ENCODE measurements around the gene DET1. TPM values are rescaled to one million over a fixed set of nuclear protein-coding genes. Genes with fewer than 3 reads are reported as not detected.

Gene DET1
- total RNA-seq, 4 donors from 2014 or later, result 1.8 to 11.1 (median 9.3) TPM

DNA sequence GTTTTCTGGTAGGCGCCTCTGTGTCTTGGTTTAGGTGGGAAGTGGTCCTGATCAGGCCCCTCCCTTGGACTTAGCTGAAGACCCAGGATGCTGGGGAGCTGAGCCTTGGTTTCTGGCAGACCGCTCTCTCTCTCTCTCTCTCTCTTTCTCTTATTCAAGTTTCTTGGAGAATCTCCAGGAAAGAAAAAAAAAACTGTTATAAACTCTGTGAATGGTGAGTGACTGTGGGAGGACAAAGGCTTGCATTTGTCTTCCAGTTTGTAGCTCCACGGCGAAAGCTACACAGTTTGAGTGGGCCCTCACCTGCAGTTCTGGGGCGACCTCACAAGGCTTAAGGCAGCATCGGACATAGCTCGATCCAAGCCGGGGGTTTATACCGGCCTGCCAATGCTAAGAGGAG, 7.5 kb downstream of the DET1 start:
- intact Hi-C loops (cut with DNase I; ENCODE audit: low total_unique reads) (no loop called here), in situ Hi-C loops (cut with MboI; ENCODE audit: low pct_ligation_motif_present in 1 of 4, low pct_unique_long_range_greater_than_20kb in 1 of 4, low sequenced_read_pairs in 3 of 4) (no loop called here)
- no peak overlapping the region for H3K27ac ChIP-seq
- peaks cover 0 to 20% (median 8%) of the 10 kb centered on the region in 4 donors for H3K4me1 ChIP-seq
- H3K4me3 ChIP-seq, result no peak overlapping the region
- DNase-seq, result no peak
- no peaks in the 10 kb centered on the region for H3K27me3 ChIP-seq
- H3K9me3 ChIP-seq, result no peaks in the 10 kb centered on the region
- no peak for TF ChIP-seq POLR2AphosphoS5 (IDR thresholded peaks at IDR 0.05)
- TF ChIP-seq CTCF (IDR thresholded peaks at IDR 0.05), result no peak
- no peak for TF ChIP-seq EP300 (IDR thresholded peaks at IDR 0.05; ENCODE audit: low read depth)
- TF ChIP-seq POLR2A (IDR thresholded peaks at IDR 0.05), result no peak
- 74 to 87% methylated on average over 8 to 9 of the region's 9 CpGs for WGBS, 2 donors (ENCODE audit: low coverage in 1 of 2)
- H3K36me3 ChIP-seq, result no peaks in the 10 kb centered on the region

DNA sequence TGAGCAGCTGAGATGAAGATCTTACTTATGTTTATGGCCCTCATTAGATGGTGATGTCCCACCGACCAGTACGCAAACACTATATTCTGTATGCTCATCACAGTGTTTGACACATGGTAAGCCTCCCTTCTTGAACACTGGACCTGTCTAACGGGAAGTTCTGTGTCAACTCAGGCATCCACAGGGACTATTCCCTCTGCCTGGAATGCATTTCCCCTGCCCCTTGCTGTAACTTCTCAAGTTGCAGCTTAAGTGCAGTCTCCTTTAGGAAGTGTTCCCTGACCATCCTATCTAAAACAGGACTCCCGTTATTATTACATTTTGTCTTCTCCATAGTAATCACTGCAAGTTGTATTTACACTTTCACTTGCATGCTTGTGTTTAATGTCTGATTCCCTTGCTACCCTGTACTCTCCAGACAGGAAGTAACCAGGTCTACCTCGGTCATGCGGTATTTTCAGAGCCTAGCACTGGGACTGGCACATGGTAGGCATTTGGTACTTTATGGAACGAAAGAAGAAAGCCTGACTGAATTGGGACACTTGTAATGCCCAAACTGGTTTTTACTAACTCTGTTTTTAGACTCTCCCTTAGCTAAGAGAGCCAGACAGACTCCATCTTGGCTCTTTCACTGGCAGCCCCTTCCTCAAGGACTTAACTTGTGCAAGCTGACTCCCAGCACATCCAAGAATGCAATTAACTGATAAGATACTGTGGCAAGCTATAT, 8.7 kb downstream of the DET1 start:
- in situ Hi-C loops (cut with MboI; ENCODE audit: low pct_ligation_motif_present in 1 of 4, low pct_unique_long_range_greater_than_20kb in 1 of 4, low sequenced_read_pairs in 3 of 4) (no loop called here), intact Hi-C loops (cut with DNase I; ENCODE audit: low total_unique reads) (no loop called here)
- Histone ChIP-seq H3K27ac (no peak overlapping the region), H3K4me3 (no peak overlapping the region), H3K36me3 (no peaks in the 10 kb centered on the region), H3K27me3 (no peaks in the 10 kb centered on the region), H3K9me3 (no peaks in the 10 kb centered on the region), H3K4me1 (peaks cover 0 to 8% (median 5%) of the 10 kb centered on the region in 4 donors)
- 88 to 90% methylated on average over 4 to 7 of the region's 7 CpGs for WGBS, 2 donors (ENCODE audit: low coverage in 1 of 2)
- TF ChIP-seq CTCF (IDR thresholded peaks at IDR 0.05), result no peak
- no peak for TF ChIP-seq POLR2A (IDR thresholded peaks at IDR 0.05)
- no peak for TF ChIP-seq EP300 (IDR thresholded peaks at IDR 0.05; ENCODE audit: low read depth)
- no peak for DNase-seq

- no peak for DNase-seq
- WGBS, 2 donors (ENCODE audit: low coverage in 1 of 2), result 85 to 97% methylated on average over 3 of the region's 3 CpGs
- intact Hi-C loops (cut with DNase I; ENCODE audit: low total_unique reads) (no loop called here), in situ Hi-C loops (cut with MboI; ENCODE audit: low pct_ligation_motif_present in 1 of 4, low pct_unique_long_range_greater_than_20kb in 1 of 4, low sequenced_read_pairs in 3 of 4) (no loop called here)
- Histone ChIP-seq H3K4me3 (no peak overlapping the region), H3K4me1 (peaks cover 0 to 6% (median 2%) of the 10 kb centered on the region in 4 donors), H3K9me3 (no peaks in the 10 kb centered on the region), H3K36me3 (peaks cover 0 to 7% (median 3%) of the 10 kb centered on the region in 4 donors), H3K27me3 (no peaks in the 10 kb centered on the region), H3K27ac (no peak overlapping the region)
- TF ChIP-seq POLR2A (IDR thresholded peaks at IDR 0.05), result no peak
- TF ChIP-seq POLR2AphosphoS5 (IDR thresholded peaks at IDR 0.05), result no peak
- TF ChIP-seq EP300 (IDR thresholded peaks at IDR 0.05; ENCODE audit: low read depth), result no peak
- TF ChIP-seq CTCF (IDR thresholded peaks at IDR 0.05), result no peak
Observed at GRCh38 chr15:88535607-88536313, 10.7 kb downstream of the DET1 start.

DNA sequence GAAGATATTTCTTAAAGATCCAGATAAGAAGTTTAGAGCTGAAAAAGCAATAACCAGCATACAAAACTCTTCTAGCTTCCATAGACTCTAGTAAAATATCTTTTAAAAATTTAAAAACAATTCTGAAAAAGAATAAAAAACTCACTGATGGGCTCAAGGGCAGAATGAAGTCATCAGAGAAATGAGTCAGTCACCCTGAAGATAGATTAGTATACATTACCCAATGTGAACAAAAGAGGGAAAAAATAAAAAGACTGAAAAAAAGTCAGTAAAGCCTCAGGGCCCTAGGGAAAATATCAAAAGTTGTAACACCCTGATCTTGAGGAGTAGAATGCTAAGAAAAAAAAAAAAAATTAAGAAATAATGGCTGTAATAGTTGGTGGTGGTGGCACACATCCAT, 11.4 kb downstream of the DET1 start:
- H3K9me3 ChIP-seq, result no peaks in the 10 kb centered on the region
- peaks cover 0 to 13% (median 5%) of the 10 kb centered on the region in 4 donors for H3K36me3 ChIP-seq
- intact Hi-C loops (cut with DNase I; ENCODE audit: low total_unique reads), result no loop called here
- H3K27ac ChIP-seq, result no peak overlapping the region
- in situ Hi-C loops (cut with MboI; ENCODE audit: low pct_ligation_motif_present in 1 of 4, low pct_unique_long_range_greater_than_20kb in 1 of 4, low sequenced_read_pairs in 3 of 4), result no loop called here
- H3K27me3 ChIP-seq, result no peaks in the 10 kb centered on the region
- H3K4me1 ChIP-seq, result peaks cover 0 to 6% (median 2%) of the 10 kb centered on the region in 4 donors
- no peak overlapping the region for H3K4me3 ChIP-seq
- DNase-seq, result no peak
- no peak for TF ChIP-seq EP300 (IDR thresholded peaks at IDR 0.05; ENCODE audit: low read depth)
- no peak for TF ChIP-seq POLR2A (IDR thresholded peaks at IDR 0.05)
- no peak for TF ChIP-seq CTCF (IDR thresholded peaks at IDR 0.05)
- TF ChIP-seq POLR2AphosphoS5 (IDR thresholded peaks at IDR 0.05), result no peak

Data from transverse colon (tissue), 4 donors.